Colon (tissue), 2 donors: ENCODE measurements around the gene GSG1L.

ENCODE experiments used
- FAIRE-seq: peaks from 2 replicates; lab custom pipeline; 2012; peaks lifted over from hg19 to GRCh38; lab: Jason Lieb, UNC
- donor health status: control.
- donor health status: control.

The GSG1L gene

GRCh38 chr16:27819356-27819755 is 244.2 kb downstream of the GSG1L start:
- no peak for FAIRE-seq

- no peak for FAIRE-seq
Observed at GRCh38 chr16:27818246-27818645, 245.3 kb downstream of the GSG1L start.

- no peak for FAIRE-seq
Observed at GRCh38 chr16:27817038-27817437, 246.5 kb downstream of the GSG1L start.

- no peak for FAIRE-seq
Observed at GRCh38 chr16:27816561-27816960, 247.0 kb downstream of the GSG1L start.

GRCh38 chr16:27813591-27813990 is 249.9 kb downstream of the GSG1L start:
- FAIRE-seq = no peak

GRCh38 chr16:27811881-27812280 is 251.6 kb downstream of the GSG1L start:
- no peak for FAIRE-seq

- FAIRE-seq = no peak
Observed at GRCh38 chr16:27806986-27807385, 256.5 kb downstream of the GSG1L start.

GRCh38 chr16:27806388-27806787 is 257.1 kb downstream of the GSG1L start:
- FAIRE-seq = no peak

GRCh38 chr16:27805828-27806351 is 257.6 kb downstream of the GSG1L start:
- no peak for FAIRE-seq

GRCh38 chr16:27803775-27804549 is 259.6 kb downstream of the GSG1L start:
- no peak for FAIRE-seq

GRCh38 chr16:27802664-27803439 is 260.7 kb downstream of the GSG1L start:
- FAIRE-seq = no peak

GRCh38 chr16:27801289-27801945 is 262.1 kb downstream of the GSG1L start:
- no peak for FAIRE-seq

- FAIRE-seq = no peak
Observed at GRCh38 chr16:27800817-27801216, 262.7 kb downstream of the GSG1L start.

- no peak for FAIRE-seq
Observed at GRCh38 chr16:27799896-27800295, 263.6 kb downstream of the GSG1L start.

- no peak for FAIRE-seq
Observed at GRCh38 chr16:27798241-27798640, 265.3 kb downstream of the GSG1L start.

- no peak for FAIRE-seq
Observed at GRCh38 chr16:27795992-27796614, 267.4 kb downstream of the GSG1L start.

GRCh38 chr16:27793249-27793622 is 270.3 kb downstream of the GSG1L start:
- FAIRE-seq = no peak

- no peak for FAIRE-seq
Observed at GRCh38 chr16:27792486-27793248, 270.8 kb downstream of the GSG1L start.

GRCh38 chr16:27791404-27791719 is 272.2 kb downstream of the GSG1L start:
- FAIRE-seq = no peak

- no peak for FAIRE-seq
Observed at GRCh38 chr16:27790546-27791403, 272.7 kb downstream of the GSG1L start.
